ENCODE data around the gene DPP7. TPM values are rescaled to one million over a fixed set of nuclear protein-coding genes. Genes with fewer than 3 reads are reported as not detected.

The DPP7 gene
- total and polyA plus RNA-seq, 9 of the 15 experiments (the other 6 are each of a cell fraction or from before 2014, with no cell fraction given), result 0.99 to 365 (median 132) TPM

DNA sequence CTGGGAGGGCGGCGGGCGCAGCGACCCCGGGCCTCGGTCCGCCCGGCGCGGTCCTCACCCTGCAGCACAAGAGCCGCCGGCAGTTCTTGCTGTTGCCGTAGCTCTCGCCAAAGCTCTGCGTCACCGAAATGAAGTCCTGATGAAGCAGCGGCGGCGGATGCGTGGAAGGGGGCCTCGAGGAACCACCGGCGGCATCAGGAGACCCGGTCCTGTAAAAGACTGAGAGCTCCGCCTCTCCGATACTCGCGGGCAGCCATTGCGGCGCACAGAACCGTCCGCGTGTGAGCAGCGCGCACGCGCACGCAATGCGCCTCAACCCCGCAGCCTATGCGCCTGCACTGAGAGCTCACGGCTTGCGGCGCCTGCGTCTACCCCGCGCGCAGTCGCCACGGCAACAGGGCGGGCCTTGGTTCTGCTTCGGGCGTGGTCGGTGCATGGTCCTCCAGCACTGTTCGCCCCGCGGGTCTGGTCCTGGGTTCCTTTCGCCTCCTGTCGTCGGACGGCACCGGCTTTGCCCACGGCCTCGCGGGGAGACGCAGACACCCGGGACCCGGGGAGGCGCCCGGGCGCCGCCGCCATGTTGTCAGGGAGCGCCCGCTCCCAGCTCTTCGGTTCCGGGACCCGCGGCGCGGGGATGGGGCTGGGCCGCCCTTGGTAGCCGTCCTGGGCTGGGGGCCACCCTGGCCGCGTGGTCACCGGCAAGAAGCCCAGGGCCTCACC, 15.1 kb upstream of the DPP7 start (continued):
- TF ChIP-seq, protein P1, sequence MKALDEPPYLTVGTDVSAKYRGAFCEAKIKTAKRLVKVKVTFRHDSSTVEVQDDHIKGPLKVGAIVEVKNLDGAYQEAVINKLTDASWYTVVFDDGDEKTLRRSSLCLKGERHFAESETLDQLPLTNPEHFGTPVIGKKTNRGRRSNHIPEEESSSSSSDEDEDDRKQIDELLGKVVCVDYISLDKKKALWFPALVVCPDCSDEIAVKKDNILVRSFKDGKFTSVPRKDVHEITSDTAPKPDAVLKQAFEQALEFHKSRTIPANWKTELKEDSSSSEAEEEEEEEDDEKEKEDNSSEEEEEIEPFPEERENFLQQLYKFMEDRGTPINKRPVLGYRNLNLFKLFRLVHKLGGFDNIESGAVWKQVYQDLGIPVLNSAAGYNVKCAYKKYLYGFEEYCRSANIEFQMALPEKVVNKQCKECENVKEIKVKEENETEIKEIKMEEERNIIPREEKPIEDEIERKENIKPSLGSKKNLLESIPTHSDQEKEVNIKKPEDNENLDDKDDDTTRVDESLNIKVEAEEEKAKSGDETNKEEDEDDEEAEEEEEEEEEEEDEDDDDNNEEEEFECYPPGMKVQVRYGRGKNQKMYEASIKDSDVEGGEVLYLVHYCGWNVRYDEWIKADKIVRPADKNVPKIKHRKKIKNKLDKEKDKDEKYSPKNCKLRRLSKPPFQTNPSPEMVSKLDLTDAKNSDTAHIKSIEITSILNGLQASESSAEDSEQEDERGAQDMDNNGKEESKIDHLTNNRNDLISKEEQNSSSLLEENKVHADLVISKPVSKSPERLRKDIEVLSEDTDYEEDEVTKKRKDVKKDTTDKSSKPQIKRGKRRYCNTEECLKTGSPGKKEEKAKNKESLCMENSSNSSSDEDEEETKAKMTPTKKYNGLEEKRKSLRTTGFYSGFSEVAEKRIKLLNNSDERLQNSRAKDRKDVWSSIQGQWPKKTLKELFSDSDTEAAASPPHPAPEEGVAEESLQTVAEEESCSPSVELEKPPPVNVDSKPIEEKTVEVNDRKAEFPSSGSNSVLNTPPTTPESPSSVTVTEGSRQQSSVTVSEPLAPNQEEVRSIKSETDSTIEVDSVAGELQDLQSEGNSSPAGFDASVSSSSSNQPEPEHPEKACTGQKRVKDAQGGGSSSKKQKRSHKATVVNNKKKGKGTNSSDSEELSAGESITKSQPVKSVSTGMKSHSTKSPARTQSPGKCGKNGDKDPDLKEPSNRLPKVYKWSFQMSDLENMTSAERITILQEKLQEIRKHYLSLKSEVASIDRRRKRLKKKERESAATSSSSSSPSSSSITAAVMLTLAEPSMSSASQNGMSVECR (CRISPR knock-in tag; IDR thresholded peaks at IDR 0.05), result peak; percentile 54
- TF ChIP-seq RBBP5 (IDR thresholded peaks at IDR 0.05; ENCODE audit: borderline replicate concordance, insufficient read depth, low read length, poor library complexity, severe bottlenecking), result peak; percentile 84
- no peak for TF ChIP-seq ZNF124 (CRISPR knock-in tag; IDR thresholded peaks at IDR 0.05)
- no peak for TF ChIP-seq ZNF436 (CRISPR knock-in tag; IDR thresholded peaks at IDR 0.05)
- TF ChIP-seq PHF8 (IDR thresholded peaks at IDR 0.05; ENCODE audit: borderline replicate concordance, low read length), result peak; percentile 71; the same call in 1 of the 2 replicates
- peak; percentile 76; the same call in 1 of the 2 replicates for TF ChIP-seq KLF6 (CRISPR knock-in tag; IDR thresholded peaks at IDR 0.05; ENCODE audit: borderline replicate concordance)
- peak; percentile 94 for TF ChIP-seq MYC (IDR thresholded peaks at IDR 0.05; ENCODE audit: low read depth, low read length)
- TF ChIP-seq MYC (CRISPR knock-in tag; IDR thresholded peaks at IDR 0.05; ENCODE audit: borderline replicate concordance, low read depth), result peak; percentile 53; the same call in 1 of the 2 replicates
- peak; percentile 49; the same call in 1 of the 2 replicates for TF ChIP-seq TRIM28 (IDR thresholded peaks at IDR 0.05)
- TF ChIP-seq, protein P2, sequence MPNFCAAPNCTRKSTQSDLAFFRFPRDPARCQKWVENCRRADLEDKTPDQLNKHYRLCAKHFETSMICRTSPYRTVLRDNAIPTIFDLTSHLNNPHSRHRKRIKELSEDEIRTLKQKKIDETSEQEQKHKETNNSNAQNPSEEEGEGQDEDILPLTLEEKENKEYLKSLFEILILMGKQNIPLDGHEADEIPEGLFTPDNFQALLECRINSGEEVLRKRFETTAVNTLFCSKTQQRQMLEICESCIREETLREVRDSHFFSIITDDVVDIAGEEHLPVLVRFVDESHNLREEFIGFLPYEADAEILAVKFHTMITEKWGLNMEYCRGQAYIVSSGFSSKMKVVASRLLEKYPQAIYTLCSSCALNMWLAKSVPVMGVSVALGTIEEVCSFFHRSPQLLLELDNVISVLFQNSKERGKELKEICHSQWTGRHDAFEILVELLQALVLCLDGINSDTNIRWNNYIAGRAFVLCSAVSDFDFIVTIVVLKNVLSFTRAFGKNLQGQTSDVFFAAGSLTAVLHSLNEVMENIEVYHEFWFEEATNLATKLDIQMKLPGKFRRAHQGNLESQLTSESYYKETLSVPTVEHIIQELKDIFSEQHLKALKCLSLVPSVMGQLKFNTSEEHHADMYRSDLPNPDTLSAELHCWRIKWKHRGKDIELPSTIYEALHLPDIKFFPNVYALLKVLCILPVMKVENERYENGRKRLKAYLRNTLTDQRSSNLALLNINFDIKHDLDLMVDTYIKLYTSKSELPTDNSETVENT (CRISPR knock-in tag; IDR thresholded peaks at IDR 0.05), result peak; percentile 71
- TF ChIP-seq, protein P3, sequence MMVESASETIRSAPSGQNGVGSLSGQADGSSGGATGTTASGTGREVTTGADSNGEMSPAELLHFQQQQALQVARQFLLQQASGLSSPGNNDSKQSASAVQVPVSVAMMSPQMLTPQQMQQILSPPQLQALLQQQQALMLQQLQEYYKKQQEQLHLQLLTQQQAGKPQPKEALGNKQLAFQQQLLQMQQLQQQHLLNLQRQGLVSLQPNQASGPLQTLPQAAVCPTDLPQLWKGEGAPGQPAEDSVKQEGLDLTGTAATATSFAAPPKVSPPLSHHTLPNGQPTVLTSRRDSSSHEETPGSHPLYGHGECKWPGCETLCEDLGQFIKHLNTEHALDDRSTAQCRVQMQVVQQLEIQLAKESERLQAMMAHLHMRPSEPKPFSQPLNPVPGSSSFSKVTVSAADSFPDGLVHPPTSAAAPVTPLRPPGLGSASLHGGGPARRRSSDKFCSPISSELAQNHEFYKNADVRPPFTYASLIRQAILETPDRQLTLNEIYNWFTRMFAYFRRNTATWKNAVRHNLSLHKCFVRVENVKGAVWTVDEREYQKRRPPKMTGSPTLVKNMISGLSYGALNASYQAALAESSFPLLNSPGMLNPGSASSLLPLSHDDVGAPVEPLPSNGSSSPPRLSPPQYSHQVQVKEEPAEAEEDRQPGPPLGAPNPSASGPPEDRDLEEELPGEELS (CRISPR knock-in tag; IDR thresholded peaks at IDR 0.05; ENCODE audit: borderline replicate concordance), result 0 out of 2 replicates have a peak, but pooled peaks have one; percentile 31
- no peak for TF ChIP-seq GTF2E2 (tag; IDR thresholded peaks at IDR 0.05)
- peak; percentile 53; the same call in 1 of the 2 replicates for TF ChIP-seq ATF7 (IDR thresholded peaks at IDR 0.05)
- TF ChIP-seq PCBP1 (IDR thresholded peaks at IDR 0.05; ENCODE audit: low read depth, low read length, poor library complexity, severe bottlenecking), result peak; percentile 19
- TF ChIP-seq JUNB (CRISPR knock-in tag; conservative IDR thresholded peaks at IDR 0.05), result no peak

Measured in K562 (cell line).